GM19240 (cell line): ENCODE measurements around the gene IRAK2.
"Not testable (repeated sequence)": the region's sequence is repeated elsewhere in the genome, so short reads cannot be mapped to it uniquely, and the experiment has no call there.

ENCODE experiments used
- DNase-seq: peaks from one replicate; pipeline ENCODE4 v3.0.0; 2011; ENCODE audit warnings: low spot score; ENCODE audit not compliant: insufficient read length

IRAK2 gene, protein sequence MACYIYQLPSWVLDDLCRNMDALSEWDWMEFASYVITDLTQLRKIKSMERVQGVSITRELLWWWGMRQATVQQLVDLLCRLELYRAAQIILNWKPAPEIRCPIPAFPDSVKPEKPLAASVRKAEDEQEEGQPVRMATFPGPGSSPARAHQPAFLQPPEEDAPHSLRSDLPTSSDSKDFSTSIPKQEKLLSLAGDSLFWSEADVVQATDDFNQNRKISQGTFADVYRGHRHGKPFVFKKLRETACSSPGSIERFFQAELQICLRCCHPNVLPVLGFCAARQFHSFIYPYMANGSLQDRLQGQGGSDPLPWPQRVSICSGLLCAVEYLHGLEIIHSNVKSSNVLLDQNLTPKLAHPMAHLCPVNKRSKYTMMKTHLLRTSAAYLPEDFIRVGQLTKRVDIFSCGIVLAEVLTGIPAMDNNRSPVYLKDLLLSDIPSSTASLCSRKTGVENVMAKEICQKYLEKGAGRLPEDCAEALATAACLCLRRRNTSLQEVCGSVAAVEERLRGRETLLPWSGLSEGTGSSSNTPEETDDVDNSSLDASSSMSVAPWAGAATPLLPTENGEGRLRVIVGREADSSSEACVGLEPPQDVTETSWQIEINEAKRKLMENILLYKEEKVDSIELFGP

DNA sequence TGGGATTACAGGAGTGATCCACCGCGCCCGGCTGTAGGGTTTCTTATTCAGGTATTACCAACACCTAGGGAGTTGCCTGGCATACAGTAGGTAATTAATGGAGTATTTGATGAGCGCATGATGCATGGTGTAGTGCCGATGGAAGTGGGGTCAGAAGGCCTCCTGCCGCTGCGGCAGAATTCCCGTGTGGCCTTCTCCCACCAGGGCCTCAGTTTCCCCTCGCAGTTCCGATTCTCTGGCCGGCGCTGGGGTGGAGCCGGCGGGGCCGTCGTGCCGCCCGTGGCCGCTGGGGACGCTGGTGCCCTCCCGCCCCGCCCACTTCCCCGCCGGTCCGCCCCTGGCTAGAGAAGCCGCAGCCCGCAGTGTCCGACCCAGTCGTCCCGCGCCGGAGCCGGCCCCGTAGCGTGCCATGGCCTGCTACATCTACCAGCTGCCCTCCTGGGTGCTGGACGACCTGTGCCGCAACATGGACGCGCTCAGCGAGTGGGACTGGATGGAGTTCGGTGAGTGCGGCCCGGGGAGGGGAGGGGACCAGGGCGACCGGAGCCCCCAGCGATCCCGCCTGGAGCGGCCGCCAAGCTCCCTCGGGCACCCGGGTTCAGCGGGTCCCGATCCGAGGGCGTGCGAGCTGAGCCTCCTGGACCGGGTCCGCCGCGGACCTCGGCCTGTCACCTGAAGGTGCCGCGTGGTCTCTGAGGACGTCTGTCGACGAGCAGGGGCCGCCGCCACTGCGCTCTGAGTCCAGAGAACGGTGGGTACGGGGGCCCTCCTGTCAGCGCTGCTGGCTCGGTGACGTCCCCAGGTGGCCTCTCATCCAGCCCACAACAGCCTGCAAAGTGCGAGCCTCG, at the start of gene IRAK2:
Gene IRAK2, plus strand, starts transcription at position 374 of the 848 bp plus-strand sequence. Its CDS starts 36 bp downstream, at position 410.
- peak; percentile 55 for DNase-seq

GRCh38 chr3:10115326-10116137, 49.2 kb upstream of the IRAK2 start, which contains the start of gene BRK1:
Gene BRK1 (plus strand): TSS chr3:10115675. CDS start chr3:10115702, 27 bp downstream.
- peak; percentile 98 for DNase-seq

GRCh38 chr3:10116138-10116460, 48.6 kb upstream of the IRAK2 start:
- no peak for DNase-seq

DNA sequence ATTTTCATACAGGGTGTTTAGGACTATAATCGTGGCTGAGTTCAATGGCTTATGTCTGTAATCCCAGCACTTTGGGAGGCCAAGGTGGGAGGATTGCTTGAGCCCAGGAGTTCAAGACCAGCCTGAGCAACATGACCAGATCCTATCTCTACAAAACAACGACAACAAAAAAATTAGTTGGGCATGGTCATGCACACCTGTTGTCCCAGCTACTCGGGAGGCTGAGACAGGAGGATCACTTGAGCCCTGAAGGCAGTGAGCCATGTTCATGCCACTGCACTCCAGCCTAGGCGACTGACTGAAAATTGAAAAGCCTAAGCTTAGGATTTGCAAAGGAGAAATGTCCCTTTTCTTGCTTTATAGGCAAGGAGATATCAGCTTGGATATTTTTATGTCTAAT, 47.8 kb upstream of the IRAK2 start:
- DNase-seq = no peak

DNA sequence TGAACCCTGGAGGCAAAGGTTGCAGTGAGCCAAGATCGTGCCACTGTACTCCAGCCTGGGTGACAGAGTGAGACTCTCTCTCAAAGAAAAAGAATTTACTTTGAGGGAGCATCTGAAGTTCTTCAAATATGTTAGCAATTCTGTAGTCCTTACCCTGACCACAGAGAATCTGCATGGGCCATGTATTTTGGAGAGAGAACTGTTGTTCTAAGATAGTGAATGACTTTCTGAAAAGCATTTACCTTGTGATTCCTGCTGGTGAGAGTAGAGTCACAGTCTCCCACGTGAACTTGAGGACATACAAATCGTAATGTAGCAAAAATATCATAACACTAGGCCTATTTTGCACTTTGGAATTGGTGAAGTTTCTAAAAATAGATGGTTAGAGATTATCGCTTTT, 45.3 kb upstream of the IRAK2 start:
- no peak for DNase-seq

DNA sequence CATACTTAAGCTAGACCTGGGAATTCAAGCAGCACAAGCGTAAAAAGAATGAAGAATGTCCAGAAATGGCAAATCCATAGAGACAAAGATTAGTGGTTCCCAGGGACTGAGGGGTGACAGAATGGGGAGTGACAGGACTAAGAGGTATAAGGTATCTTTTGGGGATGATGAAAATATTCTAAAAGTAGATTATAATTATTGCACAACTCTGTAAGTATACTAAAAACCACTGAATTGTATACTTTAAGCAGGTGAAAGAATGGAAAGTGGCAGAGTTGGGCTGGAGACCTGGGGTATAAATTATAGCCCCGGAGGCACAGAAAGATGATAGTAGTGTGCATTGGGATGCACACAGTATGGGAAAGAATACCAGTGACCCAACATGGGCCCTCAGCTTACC, 43.7 kb upstream of the IRAK2 start:
- DNase-seq = no peak

DNA sequence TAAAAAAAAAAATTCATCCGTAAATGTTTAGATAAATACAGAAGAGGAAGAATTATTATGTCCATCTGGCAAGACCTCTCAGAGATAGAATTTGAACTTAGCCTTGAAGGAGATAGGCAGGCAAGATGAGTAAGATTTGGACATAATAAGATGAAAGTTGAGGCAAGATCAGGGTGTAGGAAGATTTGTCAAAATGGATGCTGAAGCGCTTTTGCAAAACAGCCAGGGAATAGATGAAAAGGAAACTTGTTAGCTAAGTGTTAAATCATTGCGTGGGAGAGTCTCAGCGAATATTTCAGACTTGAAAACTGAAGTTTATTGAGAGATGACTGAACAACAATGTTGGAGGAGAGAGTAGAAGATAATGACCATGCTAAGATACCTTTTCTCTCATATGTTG, 42.0 kb upstream of the IRAK2 start:
- no peak for DNase-seq

- not testable (repeated sequence) for DNase-seq
Measured at GRCh38 chr3:10135872-10136271, 28.8 kb upstream of the IRAK2 start.

- no peak for DNase-seq
Measured at GRCh38 chr3:10136426-10137005, 28.2 kb upstream of the IRAK2 start.

DNA sequence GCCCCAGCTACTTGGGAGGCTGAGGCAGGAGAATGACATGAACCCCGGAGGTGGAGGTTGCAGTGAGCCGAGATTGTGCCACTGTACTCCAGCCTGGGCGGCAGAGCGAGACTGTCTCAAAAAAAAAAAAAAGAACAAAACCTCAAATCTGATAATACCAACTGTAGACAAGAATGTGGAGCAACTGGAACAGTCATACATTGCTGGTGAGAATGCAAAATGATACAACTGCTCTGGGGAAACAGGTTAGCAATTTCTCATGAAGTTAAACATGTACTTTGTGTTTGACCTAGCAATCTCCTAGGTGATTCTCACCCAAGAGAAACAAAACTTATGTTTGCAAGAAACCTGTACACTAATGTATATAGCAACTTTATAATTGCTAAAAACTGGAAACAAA, 27.5 kb upstream of the IRAK2 start:
- no peak for DNase-seq

GRCh38 chr3:10140996-10141546, 23.6 kb upstream of the IRAK2 start:
- DNase-seq = no peak

GRCh38 chr3:10142707-10143560, 21.8 kb upstream of the IRAK2 start:
- no peak for DNase-seq

DNA sequence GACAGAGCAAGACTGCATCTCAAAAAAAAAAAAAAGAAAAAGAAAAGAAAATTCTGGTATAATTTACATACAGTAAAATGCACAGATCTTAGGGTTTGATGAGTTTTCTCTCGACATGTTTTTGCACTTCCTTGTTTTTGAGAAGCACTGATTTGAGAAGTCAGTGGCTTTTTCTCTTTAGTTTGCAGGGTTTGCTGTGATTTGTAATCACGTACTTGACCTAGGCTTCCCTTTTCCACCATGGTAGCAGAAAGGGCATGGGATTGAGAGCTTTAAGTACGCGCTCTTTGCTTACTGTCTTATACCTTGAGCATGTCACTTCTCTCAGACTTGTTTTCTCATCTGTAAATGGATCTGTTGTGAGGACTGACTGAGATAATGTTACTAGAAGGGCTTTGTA, 19.0 kb upstream of the IRAK2 start:
- DNase-seq = no peak

- DNase-seq = no peak
Measured at GRCh38 chr3:10149226-10149625, 15.5 kb upstream of the IRAK2 start.

DNA sequence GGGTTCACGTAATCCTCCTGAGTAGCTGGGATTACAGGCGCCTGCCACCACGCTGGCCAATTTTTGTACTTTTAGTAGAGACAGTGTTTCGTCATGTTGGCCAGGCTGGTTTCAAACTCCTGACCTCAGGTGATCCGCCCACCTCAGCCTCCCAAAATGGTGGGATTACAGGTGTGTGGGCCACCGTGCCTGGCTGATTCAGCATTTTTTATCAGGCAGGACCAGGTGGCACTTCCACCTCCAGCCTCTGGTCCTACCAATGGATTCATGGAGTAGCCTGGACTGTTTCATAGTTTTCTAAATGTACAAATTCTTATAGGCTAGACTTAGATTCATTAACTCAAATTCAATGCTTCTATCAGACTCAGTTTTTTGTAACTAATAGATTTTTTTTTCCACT, 13.7 kb upstream of the IRAK2 start:
- DNase-seq = no peak

DNA sequence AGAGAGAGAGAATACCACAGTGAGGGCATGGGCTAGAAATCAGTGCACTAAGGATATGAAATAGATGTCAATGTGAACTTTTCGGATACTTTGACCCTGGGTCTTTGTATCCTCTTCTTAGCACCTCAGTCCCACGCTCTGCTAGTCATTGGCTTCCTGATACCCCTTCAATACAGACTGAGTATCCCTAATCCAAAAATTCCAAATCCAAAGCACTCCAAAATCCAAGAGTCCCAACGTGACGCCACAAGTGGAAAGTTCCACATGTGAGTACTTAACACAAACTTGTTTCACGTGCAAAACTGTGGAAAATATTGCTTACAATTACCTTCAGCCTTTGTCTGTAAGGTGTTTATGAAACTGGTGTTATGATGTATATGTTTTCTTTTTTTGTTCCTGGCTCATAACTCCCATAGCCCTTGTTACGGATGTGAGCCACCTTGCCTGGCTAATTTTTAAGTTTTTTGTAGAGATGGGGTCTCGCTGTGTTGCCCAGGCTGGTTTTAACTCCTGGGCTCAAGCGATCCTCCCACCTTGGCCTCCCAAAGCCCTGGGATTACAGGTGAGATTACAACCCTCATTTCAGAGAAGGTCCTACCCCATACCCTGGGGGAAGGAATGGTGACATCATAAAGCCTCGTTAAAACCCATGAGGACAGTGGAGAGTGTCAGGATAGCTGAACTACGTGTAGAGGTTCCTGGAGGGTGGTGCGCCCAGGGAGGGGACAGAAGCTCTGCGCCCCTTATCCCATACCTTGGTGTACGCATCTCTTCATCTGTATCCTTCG, 10.2 kb upstream of the IRAK2 start:
- DNase-seq = no peak

DNA sequence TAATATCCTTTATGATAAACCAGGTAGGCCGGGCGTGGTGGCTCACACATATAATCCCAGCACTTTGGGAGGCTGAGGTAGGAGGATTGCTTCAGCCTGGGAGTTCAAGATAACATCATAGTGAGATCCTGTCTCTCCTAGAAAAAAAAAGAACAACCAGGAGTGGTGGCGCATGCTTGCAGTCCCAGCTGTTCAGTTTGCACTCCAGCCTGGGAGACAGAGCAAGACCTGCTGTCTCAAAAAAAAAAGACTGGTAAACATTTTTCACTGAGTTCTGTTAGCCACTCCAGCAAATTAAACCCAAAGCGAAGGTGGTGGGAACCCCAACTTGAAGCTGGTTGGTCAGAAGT, 9.6 kb upstream of the IRAK2 start:
- DNase-seq = no peak

- DNase-seq = no peak
Measured at GRCh38 chr3:10155658-10156057, 9.1 kb upstream of the IRAK2 start.

DNA sequence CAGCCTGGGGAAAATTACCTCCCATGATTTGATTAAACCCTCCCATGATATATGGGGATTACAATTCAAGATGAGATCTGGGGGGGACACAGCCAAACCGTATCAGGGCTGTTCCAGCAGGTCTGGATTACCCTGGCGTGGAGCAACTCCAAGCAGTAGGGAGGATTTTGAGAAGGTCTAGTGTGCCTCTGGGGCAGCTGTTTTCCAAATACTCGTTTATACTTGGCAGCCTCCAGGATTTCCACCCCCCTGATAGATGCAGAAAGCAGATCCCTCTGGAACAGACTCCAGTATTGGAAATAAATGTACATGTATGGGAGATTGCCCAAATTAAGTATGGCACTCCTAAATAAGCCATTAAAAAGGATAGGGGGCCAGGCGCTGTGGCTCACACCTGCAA, 7.7 kb upstream of the IRAK2 start:
- DNase-seq = no peak
